Heart left ventricle (tissue), 16 donors: Measurements from ENCODE around the gene TMEM86B. TPM values are rescaled to one million over a fixed set of nuclear protein-coding genes. Genes with fewer than 3 reads are reported as not detected.

ENCODE experiments used
- ATAC-seq, 4 donors: fragments of 200-7000 bp; cut with Tn5 transposase; one replicate each; pipeline ENCODE4 v1.9.1; 2020 to 2022; ENCODE audit warnings: moderate library complexity in 4 of 4, mild to moderate bottlenecking in 3 of 4, moderate number of reproducible peaks in 1 of 4
- DNase-seq, 5 donors: peaks; one replicate each; pipeline ENCODE4 v3.0.0-alpha.2; 2020
- H3K27ac ChIP-seq, 12 donors: fragments of 200-600 bp; sonication (generic) in 4 of 12; one replicate each; pipeline versions ENCODE4 v1.5.0 to v1.8.0; 2016 to 2022; ENCODE audit warnings: mild to moderate bottlenecking in 2 of 12
- H3K27me3 ChIP-seq, 9 donors: fragments of 200-600 bp; sonication (generic) in 2 of 9; one replicate each; pipeline versions ENCODE4 v1.5.1 to v1.8.0; 2016 to 2022; ENCODE audit warnings: mild to moderate bottlenecking in 3 of 9
- H3K36me3 ChIP-seq, 9 donors: fragments of 200-600 bp; sonication (generic) in 2 of 9; one replicate each; pipeline versions ENCODE4 v1.5.0 to v1.8.0; 2018 to 2022; ENCODE audit warnings: mild to moderate bottlenecking in 2 of 9
- H3K4me1 ChIP-seq, 12 donors: fragments of 200-600 bp; sonication (generic) in 4 of 12; one replicate each; pipeline versions ENCODE4 v1.5.0 to v1.8.0; 2016 to 2022; ENCODE audit warnings: mild to moderate bottlenecking in 3 of 12
- H3K4me3 ChIP-seq, 12 donors: fragments of 200-600 bp; sonication (generic) in 4 of 12; one replicate each; pipeline versions ENCODE4 v1.5.0 to v1.8.0; 2017 to 2022; ENCODE audit warnings: mild to moderate bottlenecking in 9 of 12, moderate library complexity in 4 of 12
- H3K9me3 ChIP-seq, 12 donors: fragments of 200-600 bp; sonication (generic) in 4 of 12; one replicate each; pipeline versions ENCODE4 v1.5.0 to v1.8.0; 2016 to 2022; ENCODE audit warnings: mild to moderate bottlenecking in 1 of 12
- CTCF ChIP-seq, 12 donors: fragments of 200-600 bp; sonication (generic) in 4 of 12; IDR thresholded peaks; one replicate each; pipeline versions ENCODE4 v1.5.0 to v1.8.0; 2018 to 2022; ENCODE audit warnings: antibody characterized with exemption in 12 of 12, mild to moderate bottlenecking in 5 of 12
- POLR2A ChIP-seq, 2 donors: fragments of 450-650 bp; IDR thresholded peaks; one replicate each; pipeline ENCODE4 v1.6.1; 2017; ENCODE audit warnings: antibody characterized with exemption in 2 of 2, mild to moderate bottlenecking in 2 of 2, moderate library complexity in 2 of 2
- WGBS, 4 donors: extraction: QIAGEN DNeasy Blood & Tissue Kit in 2 of 4; methylation state at CpG; one replicate each; pipeline versions ENCODE4 v1.1.5 to v1.1.7; 2013 to 2018; 5-methylcytosine and 5-hydroxymethylcytosine counted together
- intact Hi-C, 10 donors: fragments of 100-400 bp; cut with DNase I; formaldehyde crosslinking; loops; one replicate each; pipeline versions ENCODE4 v1.11.1 to v1.14.2; 2022
- polyA plus RNA-seq, 2 donors: library from polyadenylated mRNA; stranded (reverse); fragments of 200-250 nt; gene quantifications; one replicate each; pipeline ENCODE4 v1.2.3, GENCODE V29; 2013
- total RNA-seq, 9 donors: library from RNA; depleted of rRNA in 2 of 9; stranded (reverse); fragments of >200 nt in 2 of 9; fragmentation: NEBNext Ultra II Directional in 3 of 9; extraction: Animal tissue kit (Norgen Biotek cat#: 25700) in 3 of 9; gene quantifications; one replicate each; pipeline versions ENCODE4 v1.1.0 to v1.2.4, GENCODE V29; 2016 to 2023
- donor health status: ischemic (EF 13 %, LVEDD 7.1; RV severe dilation, severe dysfunction).
- donor health status: healthy with polysubstance abuse.
- donor health status: DM: no; HTN: yes; CAD: no.
- donor health status: DM: no; HTN: no; CAD: no.
- donor health status: ischemic (EF 25% LVEDD 6.9; RV normal size, moderate dysfunction).
- donor health status: ischemic (EF 25% LVEDD 5.7; RV mildly dilated, moderate dysfunction).
- donor health status: healthy.
- donor health status: DM: yes; HTN: yes; CAD: no.
- donor health status: ischemic (EF 35%, LVEDD 5.7; RV mildly dilated, moderate dysfunction).
- donor health status: nonischemic (EF 11% LVEDD 7.7; RV severe dilation, severe dysfunction).
- donor health status: DM: yes; HTN: yes; CAD: no.
- donor health status: PGD.
- donor health status: ischemic (EF 29% LVEDD 5.4; RV normal size, mild dysfunction).
- donor health status: nonischemic (EF 23%, LVEDD 6.1; RV moderate dilation, normal function).

TMEM86B gene
- total and polyA plus RNA-seq, 11 donors = 0.64 to 3.1 (median 2.2) TPM

- peaks cover 4 to 56% (median 47%) of the 10 kb centered on the region in 12 donors for H3K4me1 ChIP-seq
- ATAC-seq (peak in 3 of 4 donors; percentile 2 to 29 (median 8)), DNase-seq (no peak)
- 0 to 1% (median 1%) methylated on average over 2 to 53 of the region's 53 CpGs; no CpG with 5 or more reads in 1 of the 4 donors for WGBS, 4 donors
- H3K27me3 ChIP-seq = no peaks in the 10 kb centered on the region
- intact Hi-C loops = loop anchor here in 4 of 10 donors (1.0 to 5.0 kb wide), 4 partner anchors 22 to 46 kb away; partner anchors contain the start of gene HSPBP1 (in 1 of the 4)
- peaks cover 0 to 8% (median 0%) of the 10 kb centered on the region in 9 donors for H3K36me3 ChIP-seq
- no peaks in the 10 kb centered on the region for H3K9me3 ChIP-seq
- H3K27ac ChIP-seq = peak overlapping the region; percentile 80 to 98 (median 94)
- H3K4me3 ChIP-seq = peak overlapping the region; percentile 76 to 99 (median 94)
- TF ChIP-seq POLR2A (IDR thresholded peaks at IDR 0.05) (no peak), CTCF (IDR thresholded peaks at IDR 0.05) (no peak)
Measured at GRCh38 chr19:55258476-55258827, 29.9 kb upstream of the TMEM86B start.

- ATAC-seq (no peak), DNase-seq (no peak)
- Histone ChIP-seq H3K36me3 (peaks cover 0 to 9% (median 0%) of the 10 kb centered on the region in 9 donors), H3K27me3 (no peaks in the 10 kb centered on the region), H3K4me1 (peaks cover 4 to 63% (median 52%) of the 10 kb centered on the region in 12 donors), H3K9me3 (no peaks in the 10 kb centered on the region), H3K4me3 (peak overlapping the region; percentile 76 to 99 (median 94)), H3K27ac (peak overlapping the region in 11 of 12 donors; percentile 85 to 98 (median 94))
- intact Hi-C loops = loop anchor here in 4 of 10 donors (1.0 to 5.0 kb wide), 4 partner anchors 23 to 45 kb away; partner anchors contain the start of gene HSPBP1 (in 1 of the 4)
- 2 to 4% (median 3%) methylated on average over 45 to 51 of the region's 51 CpGs for WGBS, 4 donors
- TF ChIP-seq CTCF (IDR thresholded peaks at IDR 0.05) (no peak), POLR2A (IDR thresholded peaks at IDR 0.05) (no peak)
Measured at GRCh38 chr19:55257461-55258420, 29.2 kb upstream of the TMEM86B start.

- no peaks in the 10 kb centered on the region for H3K9me3 ChIP-seq
- peaks cover 4 to 72% (median 60%) of the 10 kb centered on the region in 12 donors for H3K4me1 ChIP-seq
- peaks cover 0 to 4% (median 0%) of the 10 kb centered on the region in 9 donors for H3K36me3 ChIP-seq
- TF ChIP-seq POLR2A (IDR thresholded peaks at IDR 0.05) (no peak), CTCF (IDR thresholded peaks at IDR 0.05) (no peak)
- no peaks in the 10 kb centered on the region for H3K27me3 ChIP-seq
- intact Hi-C loops = loop anchor here in 2 of 10 donors (5.0 kb wide), 2 partner anchors 40 to 45 kb away; no protein-coding TSS in a partner anchor
- DNase-seq (no peak), ATAC-seq (no peak)
- H3K27ac ChIP-seq = peak overlapping the region in 2 of 12 donors; percentile 85 to 98
- WGBS, 4 donors = 43 to 53% (median 49%) methylated on average over 22 of the region's 22 CpGs
- peak overlapping the region in 11 of 12 donors; percentile 76 to 99 (median 96) for H3K4me3 ChIP-seq
Measured at GRCh38 chr19:55256562-55257460, 28.2 kb upstream of the TMEM86B start.
